ENCODE measurements around the gene HACE1.
"Not testable (repeated sequence)": the region's sequence is repeated elsewhere in the genome, so short reads cannot be mapped to it uniquely, and the experiment has no call there.

DNA sequence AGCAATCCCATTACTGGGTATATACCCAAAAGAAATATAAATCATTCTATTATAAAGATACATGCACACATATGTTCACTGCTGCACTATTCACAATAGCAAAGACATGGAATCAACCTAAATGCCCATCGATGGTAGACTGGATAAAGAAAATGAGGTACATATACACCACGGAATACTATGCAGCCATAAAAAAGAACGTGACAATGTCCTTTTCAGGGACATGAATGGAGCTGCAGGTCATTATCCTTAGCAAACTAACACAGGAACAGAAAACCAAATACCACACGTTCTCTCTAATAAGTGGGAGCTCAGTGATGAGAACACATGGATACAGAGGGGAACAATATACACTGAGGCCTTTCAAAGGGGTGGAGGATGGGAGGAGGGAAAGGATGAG is 38.9 kb downstream of the HACE1 start:
- not testable (repeated sequence) for TF ChIP-seq ISL1 (CRISPR knock-in tag; IDR thresholded peaks at IDR 0.05); ZFP3 (CRISPR knock-in tag; IDR thresholded peaks at IDR 0.05); ARNTL (CRISPR knock-in tag; IDR thresholded peaks at IDR 0.05; ENCODE audit: borderline replicate concordance, low read depth); ZNF565 (CRISPR knock-in tag; conservative IDR thresholded peaks at IDR 0.05; ENCODE audit: low read depth); ZC3H10 (CRISPR knock-in tag; IDR thresholded peaks at IDR 0.05); CSDC2 (CRISPR knock-in tag; IDR thresholded peaks at IDR 0.05); GLIS3 (CRISPR knock-in tag; IDR thresholded peaks at IDR 0.05); ZFP30 (CRISPR knock-in tag; IDR thresholded peaks at IDR 0.05)
- TF ChIP-seq, protein P1, sequence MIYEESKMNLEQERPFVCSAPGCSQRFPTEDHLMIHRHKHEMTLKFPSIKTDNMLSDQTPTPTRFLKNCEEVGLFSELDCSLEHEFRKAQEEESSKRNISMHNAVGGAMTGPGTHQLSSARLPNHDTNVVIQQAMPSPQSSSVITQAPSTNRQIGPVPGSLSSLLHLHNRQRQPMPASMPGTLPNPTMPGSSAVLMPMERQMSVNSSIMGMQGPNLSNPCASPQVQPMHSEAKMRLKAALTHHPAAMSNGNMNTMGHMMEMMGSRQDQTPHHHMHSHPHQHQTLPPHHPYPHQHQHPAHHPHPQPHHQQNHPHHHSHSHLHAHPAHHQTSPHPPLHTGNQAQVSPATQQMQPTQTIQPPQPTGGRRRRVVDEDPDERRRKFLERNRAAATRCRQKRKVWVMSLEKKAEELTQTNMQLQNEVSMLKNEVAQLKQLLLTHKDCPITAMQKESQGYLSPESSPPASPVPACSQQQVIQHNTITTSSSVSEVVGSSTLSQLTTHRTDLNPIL (CRISPR knock-in tag; IDR thresholded peaks at IDR 0.05; ENCODE audit: low read depth), result not testable (repeated sequence)
- TF ChIP-seq, protein P2, sequence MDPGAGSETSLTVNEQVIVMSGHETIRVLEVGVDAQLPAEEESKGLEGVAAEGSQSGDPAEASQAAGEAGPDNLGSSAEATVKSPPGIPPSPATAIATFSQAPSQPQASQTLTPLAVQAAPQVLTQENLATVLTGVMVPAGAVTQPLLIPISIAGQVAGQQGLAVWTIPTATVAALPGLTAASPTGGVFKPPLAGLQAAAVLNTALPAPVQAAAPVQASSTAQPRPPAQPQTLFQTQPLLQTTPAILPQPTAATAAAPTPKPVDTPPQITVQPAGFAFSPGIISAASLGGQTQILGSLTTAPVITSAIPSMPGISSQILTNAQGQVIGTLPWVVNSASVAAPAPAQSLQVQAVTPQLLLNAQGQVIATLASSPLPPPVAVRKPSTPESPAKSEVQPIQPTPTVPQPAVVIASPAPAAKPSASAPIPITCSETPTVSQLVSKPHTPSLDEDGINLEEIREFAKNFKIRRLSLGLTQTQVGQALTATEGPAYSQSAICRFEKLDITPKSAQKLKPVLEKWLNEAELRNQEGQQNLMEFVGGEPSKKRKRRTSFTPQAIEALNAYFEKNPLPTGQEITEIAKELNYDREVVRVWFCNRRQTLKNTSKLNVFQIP (CRISPR knock-in tag; IDR thresholded peaks at IDR 0.05; ENCODE audit: borderline replicate concordance, low read depth), result not testable (repeated sequence)

All from SK-N-SH treated with all-trans-retinoic acid at 6 μM for 48 hours (cell line).